ENCODE data around the gene OSTN.
"Not testable (repeated sequence)": the region's sequence is repeated elsewhere in the genome, so short reads cannot be mapped to it uniquely, and the experiment has no call there.

OSTN gene

GRCh38 chr3:191198932-191199331 is at the start of gene OSTN:
Gene OSTN, plus strand, starts transcription at chr3:191199241. Its CDS starts 13,292 bp downstream, at chr3:191212533.
- in situ Hi-C loops (cut with HindIII; ENCODE audit: low sequenced_read_pairs): no loop called here

- in situ Hi-C loops (cut with HindIII; ENCODE audit: low sequenced_read_pairs): no loop called here
Measured at GRCh38 chr3:191151653-191152052, 47.4 kb upstream of the OSTN start.

GRCh38 chr3:191154827-191155226 is 44.2 kb upstream of the OSTN start:
- in situ Hi-C loops (cut with HindIII; ENCODE audit: low sequenced_read_pairs): no loop called here

- in situ Hi-C loops (cut with HindIII; ENCODE audit: low sequenced_read_pairs): no loop called here
Measured at GRCh38 chr3:191158247-191158646, 40.8 kb upstream of the OSTN start.

- in situ Hi-C loops (cut with HindIII; ENCODE audit: low sequenced_read_pairs): no loop called here
Measured at GRCh38 chr3:191158815-191159214, 40.2 kb upstream of the OSTN start.

GRCh38 chr3:191165802-191166201 is 33.2 kb upstream of the OSTN start:
- in situ Hi-C loops (cut with HindIII; ENCODE audit: low sequenced_read_pairs): no loop called here

GRCh38 chr3:191166368-191166767 is 32.7 kb upstream of the OSTN start:
- in situ Hi-C loops (cut with HindIII; ENCODE audit: low sequenced_read_pairs): no loop called here

GRCh38 chr3:191169566-191169965 is 29.5 kb upstream of the OSTN start:
- in situ Hi-C loops (cut with HindIII; ENCODE audit: low sequenced_read_pairs): no loop called here

GRCh38 chr3:191170097-191170496 is 28.9 kb upstream of the OSTN start:
- in situ Hi-C loops (cut with HindIII; ENCODE audit: low sequenced_read_pairs): no loop called here

GRCh38 chr3:191175102-191175501 is 23.9 kb upstream of the OSTN start:
- in situ Hi-C loops (cut with HindIII; ENCODE audit: low sequenced_read_pairs): no loop called here

- in situ Hi-C loops (cut with HindIII; ENCODE audit: low sequenced_read_pairs): no loop called here
Measured at GRCh38 chr3:191176038-191176785, 22.8 kb upstream of the OSTN start.

- in situ Hi-C loops (cut with HindIII; ENCODE audit: low sequenced_read_pairs): not testable (repeated sequence)
Measured at GRCh38 chr3:191185382-191185781, 13.7 kb upstream of the OSTN start.

GRCh38 chr3:191188246-191188645 is 10.8 kb upstream of the OSTN start:
- in situ Hi-C loops (cut with HindIII; ENCODE audit: low sequenced_read_pairs): not testable (repeated sequence)

GRCh38 chr3:191192270-191192669 is 6.8 kb upstream of the OSTN start:
- in situ Hi-C loops (cut with HindIII; ENCODE audit: low sequenced_read_pairs): not testable (repeated sequence)

GRCh38 chr3:191192941-191193340 is 6.1 kb upstream of the OSTN start:
- in situ Hi-C loops (cut with HindIII; ENCODE audit: low sequenced_read_pairs): no loop called here

GRCh38 chr3:191197761-191198306 is 1.2 kb upstream of the OSTN start:
- in situ Hi-C loops (cut with HindIII; ENCODE audit: low sequenced_read_pairs): no loop called here

GRCh38 chr3:191198480-191198879 is 561 bp upstream of the OSTN start:
- in situ Hi-C loops (cut with HindIII; ENCODE audit: low sequenced_read_pairs): no loop called here

GRCh38 chr3:191210032-191210431 is 11.0 kb downstream of the OSTN start:
- in situ Hi-C loops (cut with HindIII; ENCODE audit: low sequenced_read_pairs): no loop called here

- in situ Hi-C loops (cut with HindIII; ENCODE audit: low sequenced_read_pairs): no loop called here
Measured at GRCh38 chr3:191216510-191216909, 17.5 kb downstream of the OSTN start.

GRCh38 chr3:191217301-191217700 is 18.3 kb downstream of the OSTN start:
- in situ Hi-C loops (cut with HindIII; ENCODE audit: low sequenced_read_pairs): no loop called here

- in situ Hi-C loops (cut with HindIII; ENCODE audit: low sequenced_read_pairs): no loop called here
Measured at GRCh38 chr3:191220908-191221307, 21.9 kb downstream of the OSTN start.

- in situ Hi-C loops (cut with HindIII; ENCODE audit: low sequenced_read_pairs): no loop called here
Measured at GRCh38 chr3:191221638-191222037, 22.6 kb downstream of the OSTN start.

- in situ Hi-C loops (cut with HindIII; ENCODE audit: low sequenced_read_pairs): no loop called here
Measured at GRCh38 chr3:191227541-191227940, 28.5 kb downstream of the OSTN start.
